H9 (cell line): ENCODE results near the gene RGS6. TPM values are rescaled to one million over a fixed set of nuclear protein-coding genes. Genes with fewer than 3 reads are reported as not detected.

Experiments
- DNase-seq: peaks from one replicate; pipeline ENCODE4 v3.0.0-alpha.2; 2017
- H2AFZ ChIP-seq: one replicate; pipeline ENCODE4 v1.6.1; 2013; ENCODE audit warnings: mild to moderate bottlenecking, low read length, control low read depth, moderate library complexity
- H2AK5ac ChIP-seq: 2 replicates; pipeline ENCODE4 v1.6.1; 2013; ENCODE audit warnings: low read length, control low read depth, mixed read lengths; ENCODE audit not compliant: insufficient read length
- H2BK120ac ChIP-seq: one replicate; pipeline ENCODE4 v1.6.1; 2013; ENCODE audit warnings: low read depth, mild to moderate bottlenecking, low read length, control low read depth, inconsistent platforms; ENCODE audit not compliant: poor library complexity, severe bottlenecking
- H2BK12ac ChIP-seq: 2 replicates; pipeline ENCODE4 v1.6.1; 2013; ENCODE audit warnings: low read length, control low read depth, mixed read lengths, low read depth; ENCODE audit not compliant: insufficient read length
- H2BK15ac ChIP-seq: 2 replicates; pipeline ENCODE4 v1.6.1; 2013; ENCODE audit warnings: low read depth, low read length, control low read depth
- H2BK20ac ChIP-seq: one replicate; pipeline ENCODE4 v1.6.1; 2013; ENCODE audit warnings: low read depth, mild to moderate bottlenecking, low read length, control low read depth, inconsistent platforms; ENCODE audit not compliant: poor library complexity, severe bottlenecking
- H2BK5ac ChIP-seq: 2 replicates; pipeline ENCODE4 v1.6.1; 2013; ENCODE audit warnings: low read length, control low read depth, mixed read lengths; ENCODE audit not compliant: insufficient read length
- H3K14ac ChIP-seq: 2 replicates; pipeline ENCODE4 v1.6.1; 2013; ENCODE audit warnings: low read length, control low read depth; ENCODE audit not compliant: insufficient read depth
- H3K18ac ChIP-seq: 2 replicates; pipeline ENCODE4 v1.6.1; 2013; ENCODE audit warnings: low read depth, mild to moderate bottlenecking, mixed read lengths, low read length, control low read depth; ENCODE audit not compliant: insufficient read length
- H3K23ac ChIP-seq: 2 replicates; pipeline ENCODE4 v1.6.1; 2013; ENCODE audit warnings: low read length, control low read depth, mixed read lengths, low read depth; ENCODE audit not compliant: insufficient read length
- H3K23me2 ChIP-seq: 2 replicates; pipeline ENCODE4 v1.6.1; 2013; ENCODE audit warnings: low read depth, mild to moderate bottlenecking, mixed read lengths, low read length, control low read depth; ENCODE audit not compliant: insufficient read length, poor library complexity, severe bottlenecking
- H3K27ac ChIP-seq: 2 replicates; pipeline ENCODE4 v1.5.1; 2013; ENCODE audit warnings: low read length, control low read depth, mixed read lengths, low read depth; ENCODE audit not compliant: insufficient read length
- H3K27me3 ChIP-seq: 2 replicates; pipeline ENCODE4 v1.6.1; 2013; ENCODE audit warnings: low read length, control low read depth, inconsistent platforms; ENCODE audit not compliant: insufficient read depth
- H3K4ac ChIP-seq: 2 replicates; pipeline ENCODE4 v1.6.1; 2013; ENCODE audit warnings: low read depth, mild to moderate bottlenecking, control low read depth, inconsistent platforms, low read length, moderate library complexity
- H3K4me1 ChIP-seq: 2 replicates; pipeline ENCODE4 v1.6.1; 2013; ENCODE audit warnings: low read length, control low read depth, inconsistent platforms; ENCODE audit not compliant: insufficient read depth
- H3K4me2 ChIP-seq: 2 replicates; pipeline ENCODE4 v1.6.1; 2013; ENCODE audit warnings: low read length, control low read depth, mixed read lengths; ENCODE audit not compliant: insufficient read length, insufficient read depth
- H3K56ac ChIP-seq: 2 replicates; pipeline ENCODE4 v1.6.1; 2013; ENCODE audit warnings: low read depth, mild to moderate bottlenecking, mixed read lengths, low read length, control low read depth; ENCODE audit not compliant: insufficient read length
- H3K79me1 ChIP-seq: 2 replicates; pipeline ENCODE4 v1.6.1; 2013; ENCODE audit warnings: low read depth, mild to moderate bottlenecking, moderate library complexity, low read length, control low read depth, inconsistent platforms; ENCODE audit not compliant: insufficient read depth, poor library complexity, severe bottlenecking
- H3K79me2 ChIP-seq: 2 replicates; pipeline ENCODE4 v1.6.1; 2013; ENCODE audit warnings: low read length, control low read depth, inconsistent platforms; ENCODE audit not compliant: insufficient read depth
- H3K9ac ChIP-seq: 2 replicates; pipeline ENCODE4 v1.6.1; 2013; ENCODE audit warnings: low read length, control low read depth, mixed read lengths; ENCODE audit not compliant: insufficient read length; ENCODE audit errors: extremely low read depth
- H3K9me3 ChIP-seq: one replicate; pipeline ENCODE4 v1.6.1; 2013; ENCODE audit warnings: low read depth, low read length, inconsistent platforms; ENCODE audit not compliant: control insufficient read depth
- H3T11ph ChIP-seq: one replicate; pipeline ENCODE4 v1.6.1; 2013; ENCODE audit warnings: mild to moderate bottlenecking, low read length, control low read depth, inconsistent platforms
- H4K20me1 ChIP-seq: one replicate; pipeline ENCODE4 v1.6.1; 2013; ENCODE audit not compliant: control insufficient read depth, insufficient read length, insufficient read depth
- H4K5ac ChIP-seq: 2 replicates; pipeline ENCODE4 v1.6.1; 2013; ENCODE audit warnings: low read depth, mild to moderate bottlenecking, mixed read lengths, low read length, control low read depth; ENCODE audit not compliant: insufficient read length
- H4K8ac ChIP-seq: replicated peaks from 2 replicates; pipeline ENCODE4 v1.6.1; 2013; ENCODE audit warnings: low read length, control low read depth, mixed read lengths, low read depth; ENCODE audit not compliant: insufficient read length
- H4K91ac ChIP-seq: 2 replicates; pipeline ENCODE4 v1.6.1; 2013; ENCODE audit warnings: low read depth, mild to moderate bottlenecking, moderate library complexity, mixed read lengths, low read length, control low read depth; ENCODE audit not compliant: insufficient read length
- H3K27ac Mint-ChIP-seq, 3 experiments: 2 replicates in 2 of 3; 3 replicates in 1 of 3; pipeline ENCODE4 v1.8.0; 2020 to 2021; ENCODE audit warnings: mixed read lengths in 3 of 3, mild to moderate bottlenecking in 1 of 3, moderate library complexity in 1 of 3
- H3K27me3 Mint-ChIP-seq: 2 replicates; pipeline ENCODE4 v1.8.0; 2021; ENCODE audit warnings: low read depth, mild to moderate bottlenecking, moderate library complexity, mixed read lengths
- H3K36me3 Mint-ChIP-seq, 3 experiments: 2 replicates in 2 of 3; 3 replicates in 1 of 3; pipeline ENCODE4 v1.8.0; 2020 to 2021; ENCODE audit warnings: low read depth in 3 of 3, mixed read lengths in 3 of 3; ENCODE audit not compliant: insufficient read depth in 1 of 3
- H3K4me1 Mint-ChIP-seq, 2 experiments: 2 replicates each; pipeline ENCODE4 v1.8.0; 2020; ENCODE audit warnings: mixed read lengths in 2 of 2
- H3K4me3 Mint-ChIP-seq, 2 experiments: 2 replicates in 1 of 2; 3 replicates in 1 of 2; pipeline ENCODE4 v1.8.0; 2020 to 2021; ENCODE audit warnings: mild to moderate bottlenecking in 2 of 2, mixed read lengths in 2 of 2, moderate library complexity in 1 of 2
- H3K9me3 Mint-ChIP-seq, 2 experiments: 2 replicates in 1 of 2; 3 replicates in 1 of 2; pipeline ENCODE4 v1.8.0; 2020; ENCODE audit warnings: mild to moderate bottlenecking in 2 of 2, mixed read lengths in 2 of 2, moderate library complexity in 1 of 2
- CTCF ChIP-seq: fragments of 200-600 bp; sonication (generic); conservative IDR thresholded peaks from 3 replicates; pipeline ENCODE4 v1.8.0; 2021; ENCODE audit warnings: antibody characterized with exemption, mild to moderate bottlenecking
- WGBS: extraction: QIAGEN DNeasy Blood & Tissue Kit; methylation state at CpG from one replicate; pipeline ENCODE4 v1.1.7; 2013; ENCODE audit warnings: missing lambda C conversion rate, low lambda C conversion rate, mixed read lengths; ENCODE audit not compliant: insufficient read length; ENCODE audit errors: extremely low coverage; 5-methylcytosine and 5-hydroxymethylcytosine counted together
- total RNA-seq: library from RNA; stranded (reverse); gene quantifications from 2 replicates; pipeline ENCODE4 v1.2.1, GENCODE V29; 2021

RGS6 gene
- total RNA-seq, 1 experiment from 2014 or later = 3.0 TPM

DNA sequence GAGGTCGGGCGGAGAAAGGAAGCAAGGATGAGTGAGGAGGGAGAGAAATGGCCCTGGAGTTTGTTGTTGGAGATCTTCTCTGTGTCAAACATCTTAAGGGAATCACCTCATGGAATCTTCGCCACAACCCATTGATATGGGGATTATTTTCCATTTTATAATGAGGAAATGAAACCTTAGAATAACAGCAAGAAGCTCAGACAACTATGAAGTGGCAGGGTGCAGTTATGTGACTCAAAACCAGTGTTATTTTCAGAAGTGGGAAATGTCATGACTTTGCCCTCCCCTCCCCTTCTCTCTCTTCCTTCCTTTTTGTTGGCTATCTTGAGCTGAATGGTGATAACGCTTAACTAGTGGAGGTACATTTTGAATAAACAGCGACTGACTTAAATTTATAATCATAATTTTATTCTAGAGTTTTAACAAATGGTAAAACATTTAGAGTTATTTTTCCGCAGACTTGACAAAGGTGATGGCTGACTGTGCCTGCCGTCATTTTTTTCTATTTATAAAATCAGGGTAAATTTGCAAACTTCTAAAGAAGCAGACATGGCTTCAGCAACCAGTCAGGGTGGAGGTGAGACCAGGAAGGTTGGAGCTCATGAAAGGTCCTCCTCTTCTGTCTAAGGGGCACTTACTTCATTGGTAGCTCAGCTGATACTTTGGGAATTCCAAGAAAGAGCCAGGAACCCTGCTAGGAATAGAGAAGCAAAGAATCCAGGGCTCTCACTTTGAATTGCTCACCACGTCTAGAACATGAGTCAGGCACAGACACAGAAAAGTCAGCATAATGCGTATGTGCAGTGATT is 232.4 kb downstream of the RGS6 start:
- no peak overlapping the region for H3K4me3 Mint-ChIP-seq
- Histone ChIP-seq H2BK5ac (no peak overlapping the region), H3K27me3 (no peaks in the 10 kb centered on the region)

More for the DNA sequence above, 232.4 kb downstream of the RGS6 start:
- Histone ChIP-seq H4K8ac (no peak overlapping the region), H2BK20ac (no peak overlapping the region), H3K4ac (no peak overlapping the region), H3K79me1 (no peaks in the 10 kb centered on the region), H4K20me1 (no peaks in the 10 kb centered on the region), H2BK12ac (no peak overlapping the region), H3K18ac (no peak overlapping the region), H2AK5ac (no peak overlapping the region), H3T11ph (no peak overlapping the region), H4K5ac (no peak overlapping the region), H3K79me2 (no peaks in the 10 kb centered on the region), H3K14ac (no peak overlapping the region), H3K4me2 (no peak overlapping the region), H2BK120ac (no peak overlapping the region), H2AFZ (no peak overlapping the region), H4K91ac (no peak overlapping the region), H3K56ac (no peak overlapping the region), H3K9me3 (no peaks in the 10 kb centered on the region), H3K9ac (no peak overlapping the region), H3K23ac (no peak overlapping the region), H3K23me2 (no peaks in the 10 kb centered on the region), H2BK15ac (no peak overlapping the region), H3K27ac (no peak overlapping the region), H3K4me1 (peaks cover 5% of the 10 kb centered on the region; the same call in 1 of the 2 replicates)
- peaks cover 0 to 4% of the 10 kb centered on the region in 2 experiments; a peak in 1 of 5 replicates for H3K9me3 Mint-ChIP-seq
- TF ChIP-seq CTCF = no peak
- H3K27ac Mint-ChIP-seq = no peak overlapping the region
- peaks cover 0 to 3% (median 0%) of the 10 kb centered on the region in 3 experiments; a peak in 2 of 7 replicates for H3K36me3 Mint-ChIP-seq
- no peak for DNase-seq
- peaks cover 1% of the 10 kb centered on the region for H3K27me3 Mint-ChIP-seq
- no CpG with 5 or more reads among the region's 9 CpGs for WGBS
- H3K4me1 Mint-ChIP-seq = peaks cover 15 to 21% of the 10 kb centered on the region in 2 experiments
